Measurements from ENCODE around the gene WDR89. TPM values are rescaled to one million over a fixed set of nuclear protein-coding genes. Genes with fewer than 3 reads are reported as not detected.

Gene WDR89
- total RNA-seq, 1 experiment from 2014 or later, result 14.4 TPM

DNA sequence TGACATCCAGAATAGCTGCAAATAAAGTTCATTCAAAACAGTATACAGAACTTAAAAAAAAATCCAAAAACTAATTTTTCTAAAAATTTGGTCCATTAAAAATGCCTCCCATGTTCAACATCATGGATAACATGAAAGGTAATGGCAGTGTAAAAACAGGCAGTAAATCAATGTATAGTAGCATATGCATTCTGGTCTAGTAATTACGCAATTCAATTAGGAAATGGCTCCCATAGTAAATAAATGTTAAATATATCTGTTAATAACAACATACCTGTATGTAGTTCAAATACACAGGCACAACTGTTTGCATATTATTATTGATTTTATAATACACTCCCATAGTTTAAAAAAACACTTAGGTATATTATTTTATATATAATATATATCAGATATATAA is 43.7 kb upstream of the WDR89 start:
- no peak for DNase-seq
- CTCF ChIA-PET, result no interaction called here

DNA sequence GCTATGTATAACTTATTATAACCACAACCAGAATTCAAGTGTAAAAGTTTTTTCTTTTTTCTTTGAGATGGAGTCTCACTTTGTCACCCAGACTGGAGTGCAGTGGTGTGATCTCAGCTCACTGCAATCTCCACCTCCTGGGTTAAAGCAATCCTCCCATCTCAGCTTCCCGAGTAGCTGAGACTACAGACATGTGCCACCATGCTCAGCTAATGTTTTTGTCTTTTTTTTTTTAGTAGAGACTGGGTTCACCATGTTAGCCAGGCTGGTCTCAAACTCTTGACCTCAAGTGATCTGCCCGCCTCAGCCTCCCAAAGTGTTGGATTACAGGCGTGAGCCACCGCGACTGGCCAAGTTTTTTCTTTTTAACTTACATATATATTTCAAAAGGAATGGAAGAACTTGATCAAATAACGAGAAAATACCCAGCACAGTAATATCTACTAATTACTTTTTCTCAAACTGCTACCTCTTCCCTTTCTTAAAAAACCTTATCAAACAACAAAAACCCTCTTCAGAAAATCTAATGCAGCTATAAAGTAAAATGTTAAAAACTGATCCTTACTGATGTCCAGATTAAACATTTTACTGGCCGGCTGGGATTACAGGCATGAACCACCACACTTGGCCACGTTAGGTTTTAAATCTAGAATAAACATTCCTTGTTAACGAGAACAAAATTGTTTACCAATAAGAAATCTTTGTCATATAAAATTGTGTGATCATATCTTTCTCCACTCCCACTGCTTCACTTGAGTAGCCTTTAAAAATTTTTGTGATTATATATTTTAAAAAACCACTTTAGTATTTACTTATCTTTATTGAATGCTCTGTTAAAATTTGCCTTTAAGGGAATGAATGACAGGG is 41.3 kb upstream of the WDR89 start:
- TF ChIP-seq, protein P1, sequence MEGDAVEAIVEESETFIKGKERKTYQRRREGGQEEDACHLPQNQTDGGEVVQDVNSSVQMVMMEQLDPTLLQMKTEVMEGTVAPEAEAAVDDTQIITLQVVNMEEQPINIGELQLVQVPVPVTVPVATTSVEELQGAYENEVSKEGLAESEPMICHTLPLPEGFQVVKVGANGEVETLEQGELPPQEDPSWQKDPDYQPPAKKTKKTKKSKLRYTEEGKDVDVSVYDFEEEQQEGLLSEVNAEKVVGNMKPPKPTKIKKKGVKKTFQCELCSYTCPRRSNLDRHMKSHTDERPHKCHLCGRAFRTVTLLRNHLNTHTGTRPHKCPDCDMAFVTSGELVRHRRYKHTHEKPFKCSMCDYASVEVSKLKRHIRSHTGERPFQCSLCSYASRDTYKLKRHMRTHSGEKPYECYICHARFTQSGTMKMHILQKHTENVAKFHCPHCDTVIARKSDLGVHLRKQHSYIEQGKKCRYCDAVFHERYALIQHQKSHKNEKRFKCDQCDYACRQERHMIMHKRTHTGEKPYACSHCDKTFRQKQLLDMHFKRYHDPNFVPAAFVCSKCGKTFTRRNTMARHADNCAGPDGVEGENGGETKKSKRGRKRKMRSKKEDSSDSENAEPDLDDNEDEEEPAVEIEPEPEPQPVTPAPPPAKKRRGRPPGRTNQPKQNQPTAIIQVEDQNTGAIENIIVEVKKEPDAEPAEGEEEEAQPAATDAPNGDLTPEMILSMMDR (IDR thresholded peaks at IDR 0.05; ENCODE audit: insufficient read depth in 1 of 2, low read depth in 1 of 2, low read length in 1 of 2, severe bottlenecking in 1 of 2, unreplicated experiment in 1 of 2), result no peak
- no peaks in the 10 kb centered on the region for H3K27me3 Mint-ChIP-seq (ENCODE audit: insufficient read depth, unreplicated experiment)
- no peak overlapping the region for H3K4me3 ChIP-seq (ENCODE audit: low read depth, low read length)
- DNase-seq, result no peak
- no peaks in the 10 kb centered on the region for H3K9me3 ChIP-seq
- POLR2A ChIA-PET, result no interaction called here
- H3K4me1 ChIP-seq, result peaks cover 7% of the 10 kb centered on the region; the same call in 1 of the 2 replicates
- no TSS peak for BruUV-seq (replicated peaks)
- CTCF ChIA-PET, result no interaction called here
- H3K4me3 Mint-ChIP-seq (ENCODE audit: unreplicated experiment), result no peak overlapping the region
- intact Hi-C loops (cut with micrococcal nuclease; ENCODE audit: unreplicated experiment), result no loop called here
- no peaks in the 10 kb centered on the region for H3K27me3 ChIP-seq (replicated peaks; ENCODE audit: control insufficient read depth, insufficient read depth, low read length)
- no peak overlapping the region for H3K27ac Mint-ChIP-seq (ENCODE audit: unreplicated experiment)
- peaks cover 7% of the 10 kb centered on the region for H3K4me1 Mint-ChIP-seq (ENCODE audit: low read depth, unreplicated experiment)
- H3K36me3 Mint-ChIP-seq (ENCODE audit: insufficient read depth, unreplicated experiment), result peaks cover 18% of the 10 kb centered on the region
- H3K36me3 ChIP-seq (ENCODE audit: control insufficient read depth, insufficient read depth, low read length), result no peaks in the 10 kb centered on the region
- H3K9me3 Mint-ChIP-seq (ENCODE audit: unreplicated experiment), result no peaks in the 10 kb centered on the region

More for the DNA sequence above, 43.7 kb upstream of the WDR89 start:
- H3K4me3 ChIP-seq (ENCODE audit: low read depth, low read length), result no peak overlapping the region
- TF ChIP-seq, protein P1 (IDR thresholded peaks at IDR 0.05; ENCODE audit: insufficient read depth in 1 of 2, low read depth in 1 of 2, low read length in 1 of 2, severe bottlenecking in 1 of 2, unreplicated experiment in 1 of 2), result no peak
- H3K27me3 Mint-ChIP-seq (ENCODE audit: insufficient read depth, unreplicated experiment), result no peaks in the 10 kb centered on the region
- H3K9me3 ChIP-seq, result no peaks in the 10 kb centered on the region
- no peaks in the 10 kb centered on the region for H3K9me3 Mint-ChIP-seq (ENCODE audit: unreplicated experiment)
- no peaks in the 10 kb centered on the region for H3K27me3 ChIP-seq (replicated peaks; ENCODE audit: control insufficient read depth, insufficient read depth, low read length)
- intact Hi-C loops (cut with micrococcal nuclease; ENCODE audit: unreplicated experiment), result no loop called here
- no peaks in the 10 kb centered on the region for H3K4me1 Mint-ChIP-seq (ENCODE audit: low read depth, unreplicated experiment)
- no peak overlapping the region for H3K4me3 Mint-ChIP-seq (ENCODE audit: unreplicated experiment)
- no peak overlapping the region for H3K27ac Mint-ChIP-seq (ENCODE audit: unreplicated experiment)
- POLR2A ChIA-PET, result no interaction called here
- BruUV-seq (replicated peaks), result no TSS peak
- H3K36me3 Mint-ChIP-seq (ENCODE audit: insufficient read depth, unreplicated experiment), result peaks cover 7% of the 10 kb centered on the region
- H3K36me3 ChIP-seq (ENCODE audit: control insufficient read depth, insufficient read depth, low read length), result no peaks in the 10 kb centered on the region
- H3K4me1 ChIP-seq, result peaks cover 8% of the 10 kb centered on the region; the same call in 1 of the 2 replicates

DNA sequence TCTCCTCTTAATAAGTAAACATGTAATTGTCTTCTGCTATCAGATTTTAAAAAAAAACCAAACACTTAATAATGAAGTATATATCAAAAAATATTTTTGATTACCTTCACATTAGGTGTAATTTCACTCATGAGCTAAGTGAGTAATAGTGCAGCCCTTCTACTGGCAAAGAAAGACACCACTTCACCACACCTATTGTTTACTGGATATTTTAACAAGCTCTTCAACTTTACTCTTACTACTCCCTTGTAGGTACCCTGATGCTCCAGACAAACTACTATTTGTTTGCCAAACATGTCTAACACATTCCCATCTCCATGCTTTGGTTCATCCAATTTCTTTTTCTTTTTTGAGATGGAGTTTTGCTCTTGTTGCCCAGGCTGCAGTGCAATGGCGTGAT is 36.9 kb upstream of the WDR89 start:
- H3K36me3 Mint-ChIP-seq (ENCODE audit: insufficient read depth, unreplicated experiment), result peaks cover 11% of the 10 kb centered on the region

More for the DNA sequence above, 36.9 kb upstream of the WDR89 start:
- POLR2A ChIA-PET, result interaction anchor here (1.4 kb wide), 1 partner anchor 37 kb away, joined by 10 read pairs; the partner anchor contains the start of gene WDR89
- intact Hi-C loops (cut with micrococcal nuclease; ENCODE audit: unreplicated experiment), result loop anchor here (5.0 kb wide), 1 partner anchor 49 kb away; the partner anchor contains the start of gene SGPP1
- TF ChIP-seq, protein P1 (IDR thresholded peaks at IDR 0.05; ENCODE audit: insufficient read depth in 1 of 2, low read depth in 1 of 2, low read length in 1 of 2, severe bottlenecking in 1 of 2, unreplicated experiment in 1 of 2), result no peak
- H3K4me3 Mint-ChIP-seq (ENCODE audit: unreplicated experiment), result peak overlapping the region; percentile 28
- Histone ChIP-seq H3K36me3 (ENCODE audit: control insufficient read depth, insufficient read depth, low read length) (no peaks in the 10 kb centered on the region), H3K9me3 (no peaks in the 10 kb centered on the region), H3K27me3 (replicated peaks; ENCODE audit: control insufficient read depth, insufficient read depth, low read length) (no peaks in the 10 kb centered on the region), H3K4me3 (ENCODE audit: low read depth, low read length) (no peak overlapping the region), H3K4me1 (peaks cover 13% of the 10 kb centered on the region; the same call in 1 of the 2 replicates)
- peak overlapping the region; percentile 78 for H3K27ac Mint-ChIP-seq (ENCODE audit: unreplicated experiment)
- DNase-seq, result no peak
- no peaks in the 10 kb centered on the region for H3K27me3 Mint-ChIP-seq (ENCODE audit: insufficient read depth, unreplicated experiment)
- no peaks in the 10 kb centered on the region for H3K9me3 Mint-ChIP-seq (ENCODE audit: unreplicated experiment)
- CTCF ChIA-PET, result no interaction called here
- no TSS peak for BruUV-seq (replicated peaks)
- peaks cover 7% of the 10 kb centered on the region for H3K4me1 Mint-ChIP-seq (ENCODE audit: low read depth, unreplicated experiment)

All from Caco-2 (cell line).